ENCODE data around the gene CFAP74. TPM values are rescaled to one million over a fixed set of nuclear protein-coding genes. Genes with fewer than 3 reads are reported as not detected.

CFAP74 gene
- total RNA-seq, 1 donor from 2014 or later = not detected

DNA sequence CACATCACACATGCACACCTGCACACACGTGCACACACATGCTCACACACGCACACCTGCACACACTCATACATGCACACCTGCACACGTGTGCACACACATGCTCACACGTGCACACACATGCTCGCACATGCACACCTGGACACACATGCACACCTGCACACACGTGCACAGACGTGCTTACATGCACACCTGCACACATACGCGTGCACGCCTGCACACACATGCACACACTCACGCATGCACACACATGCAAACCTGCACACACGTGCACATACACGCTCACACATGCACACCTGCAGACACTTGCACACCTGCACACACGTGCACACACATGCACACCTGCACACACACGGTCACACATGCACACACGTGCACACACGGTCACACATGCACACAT, 32.6 kb downstream of the CFAP74 start:
- no peak for DNase-seq (ENCODE audit: extremely low read depth, low read depth, low spot score)

DNA sequence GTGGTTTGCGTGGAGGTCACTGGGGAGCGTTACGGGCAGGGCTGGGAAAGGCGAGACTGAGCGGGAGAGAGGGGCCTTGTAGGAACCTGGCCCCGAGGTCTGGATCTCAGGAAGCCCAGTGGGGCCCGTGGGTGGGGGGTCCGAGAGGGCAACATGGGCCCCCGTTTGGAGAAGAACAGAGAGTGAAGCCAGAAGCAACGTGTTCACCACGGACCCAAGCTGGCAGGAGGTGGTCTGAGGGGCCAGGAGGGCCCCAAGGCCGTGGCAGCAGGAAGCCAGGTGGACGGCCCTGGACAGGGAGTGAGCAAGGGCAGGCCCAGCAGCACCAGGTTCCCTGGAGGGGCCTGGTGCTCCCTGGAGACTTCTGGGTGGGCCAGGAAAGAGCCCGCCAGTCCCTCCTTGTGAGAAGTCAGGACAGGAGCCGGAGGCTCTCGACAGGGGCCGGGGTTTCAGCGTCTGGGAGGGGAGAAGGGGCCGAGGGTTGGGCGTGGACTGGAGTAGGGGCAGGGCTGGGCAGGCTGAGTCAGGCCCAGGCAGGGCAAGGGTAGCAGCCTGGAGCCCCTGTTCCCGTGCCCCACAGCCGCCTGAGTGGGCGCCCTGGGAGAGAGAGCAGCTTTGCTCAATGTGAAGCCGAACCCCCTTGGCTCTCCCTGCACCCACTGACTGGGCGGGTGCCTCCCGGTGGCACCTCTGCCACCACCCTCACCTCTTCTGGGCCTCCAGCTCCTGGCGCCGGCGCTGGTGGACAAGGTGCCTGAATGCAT, 33.5 kb downstream of the CFAP74 start:
- no peak for DNase-seq (ENCODE audit: extremely low read depth, low read depth, low spot score)

DNA sequence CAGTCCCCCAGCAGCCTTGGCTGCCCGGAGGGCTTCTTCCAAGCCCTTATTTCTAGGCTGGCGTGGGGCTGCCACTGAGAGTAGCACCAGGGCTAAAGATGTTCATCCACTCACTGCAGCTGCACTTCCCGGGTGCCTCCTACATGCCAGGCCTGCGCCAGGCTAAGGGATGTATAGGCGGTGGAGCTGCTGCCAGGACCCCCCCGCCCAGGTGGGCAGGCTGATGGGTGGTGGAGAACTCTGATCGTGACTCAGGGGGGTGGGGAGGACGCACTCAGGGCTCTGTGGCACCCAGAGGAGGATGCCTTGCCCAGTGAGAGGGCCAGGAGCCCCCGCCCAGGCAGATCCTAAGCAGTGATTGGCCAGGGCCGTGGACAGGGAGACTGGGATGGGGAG, 34.1 kb downstream of the CFAP74 start:
- DNase-seq (ENCODE audit: extremely low read depth, low read depth, low spot score) = no peak

DNA sequence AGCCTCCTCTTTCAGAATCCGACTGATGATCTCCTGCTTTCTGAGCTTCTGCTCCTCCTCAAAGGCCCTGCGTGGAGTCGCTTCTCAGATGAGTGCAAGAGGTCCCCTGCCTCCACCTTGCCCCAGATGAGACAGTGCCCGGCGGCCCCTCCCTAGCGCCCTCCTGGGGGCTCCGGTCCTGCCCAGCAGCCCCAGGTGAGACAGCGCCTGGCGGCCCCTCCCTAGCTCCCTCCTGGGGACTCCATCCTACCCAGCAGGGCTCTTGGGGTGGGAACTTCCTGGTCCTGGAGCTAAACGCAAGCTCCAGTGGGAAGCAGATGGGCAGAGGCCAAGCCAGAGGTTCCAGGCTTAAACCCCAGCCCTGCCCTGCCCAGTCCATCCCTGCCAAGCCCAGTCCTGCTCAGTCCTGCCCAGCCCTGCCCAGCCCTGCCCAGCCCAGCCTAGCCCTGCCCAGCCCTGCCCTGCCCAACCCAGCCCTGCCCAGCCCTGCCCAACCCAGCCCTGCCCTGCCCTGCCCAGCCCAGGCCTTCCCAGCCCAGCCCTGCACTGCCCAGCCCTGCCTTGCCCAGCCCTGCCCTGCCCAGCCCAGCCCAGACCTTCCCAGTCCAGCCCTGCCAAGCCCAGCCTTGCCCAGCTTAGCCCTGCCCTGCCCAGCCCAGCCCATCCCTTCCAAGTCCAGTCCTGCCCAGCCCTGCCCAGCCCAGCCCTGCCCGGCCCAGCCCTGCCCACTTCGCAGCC, 34.6 kb downstream of the CFAP74 start:
- no peak for DNase-seq (ENCODE audit: extremely low read depth, low read depth, low spot score)

DNA sequence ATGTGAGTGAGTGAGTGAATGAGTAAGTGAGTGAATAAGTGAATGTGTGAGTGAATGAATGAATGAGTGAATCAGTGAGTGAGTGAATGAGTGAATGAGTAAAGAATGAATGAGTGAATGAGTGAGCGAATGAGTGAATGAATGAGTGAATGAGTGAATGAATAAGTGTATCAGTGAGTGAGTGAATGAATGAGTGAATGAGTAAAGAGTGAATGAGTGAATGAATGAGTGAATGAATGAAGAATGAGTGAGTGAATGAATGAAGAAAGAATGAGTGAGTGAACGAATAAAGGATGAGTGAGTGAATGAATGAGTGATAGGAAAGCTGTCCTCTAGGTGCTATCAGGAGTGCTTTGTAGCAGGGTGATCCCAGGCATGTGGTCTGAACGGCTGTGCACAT, 35.7 kb downstream of the CFAP74 start:
- DNase-seq (ENCODE audit: extremely low read depth, low read depth, low spot score) = no peak

DNA sequence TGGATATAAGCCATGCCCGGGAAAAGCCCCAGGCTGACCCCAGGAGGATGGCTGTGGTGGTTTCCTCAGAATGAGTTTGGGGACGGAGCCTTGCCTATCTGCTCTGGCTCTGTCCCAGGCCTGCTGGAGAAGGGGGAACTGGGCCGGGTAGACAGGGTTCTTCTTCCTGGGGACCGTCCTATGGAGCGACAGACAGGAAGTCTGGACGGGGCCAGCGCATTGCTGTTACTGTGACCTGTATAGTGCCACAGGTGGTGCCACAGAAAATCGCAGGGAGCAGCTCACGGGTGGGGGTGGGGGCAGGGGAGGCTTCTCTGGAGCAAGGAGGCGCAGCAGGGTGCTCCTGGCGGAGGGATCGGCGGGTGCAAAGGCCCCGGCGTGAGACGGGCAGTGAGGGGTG, 36.4 kb downstream of the CFAP74 start:
- DNase-seq (ENCODE audit: extremely low read depth, low read depth, low spot score) = no peak

DNA sequence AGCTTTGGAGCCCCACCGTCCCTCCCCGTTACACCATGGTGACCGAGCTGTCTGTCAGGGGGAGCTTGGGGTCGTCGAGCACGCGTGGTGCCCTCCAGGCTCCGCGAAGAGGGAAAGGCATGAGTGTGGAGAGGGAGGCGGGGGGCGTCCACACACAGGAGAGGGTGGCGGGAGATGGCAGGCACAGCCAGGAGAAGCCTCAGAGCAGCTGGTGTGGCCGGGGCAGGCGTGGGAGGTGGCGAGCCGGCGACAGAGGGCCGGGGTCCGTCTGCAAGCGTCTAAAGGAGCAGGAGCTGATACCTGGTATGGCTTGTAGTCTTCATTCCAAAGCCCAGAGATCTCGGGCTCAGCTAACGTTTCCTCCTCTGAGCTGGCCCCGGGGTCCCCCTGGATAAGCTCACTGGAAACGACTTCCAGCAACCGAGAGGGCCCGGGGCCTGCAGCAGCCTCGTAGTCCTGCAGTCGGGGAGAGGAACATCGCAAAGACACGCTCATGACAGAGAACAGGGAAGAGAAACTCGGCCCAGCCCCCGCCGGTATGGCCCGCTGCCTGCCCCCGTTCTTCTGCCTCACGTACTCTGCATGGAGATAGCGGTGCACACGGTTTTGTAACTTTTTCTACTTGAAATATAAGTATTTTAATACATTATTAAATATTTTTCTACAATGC, 37.4 kb downstream of the CFAP74 start:
- no peak for DNase-seq (ENCODE audit: extremely low read depth, low read depth, low spot score)

DNA sequence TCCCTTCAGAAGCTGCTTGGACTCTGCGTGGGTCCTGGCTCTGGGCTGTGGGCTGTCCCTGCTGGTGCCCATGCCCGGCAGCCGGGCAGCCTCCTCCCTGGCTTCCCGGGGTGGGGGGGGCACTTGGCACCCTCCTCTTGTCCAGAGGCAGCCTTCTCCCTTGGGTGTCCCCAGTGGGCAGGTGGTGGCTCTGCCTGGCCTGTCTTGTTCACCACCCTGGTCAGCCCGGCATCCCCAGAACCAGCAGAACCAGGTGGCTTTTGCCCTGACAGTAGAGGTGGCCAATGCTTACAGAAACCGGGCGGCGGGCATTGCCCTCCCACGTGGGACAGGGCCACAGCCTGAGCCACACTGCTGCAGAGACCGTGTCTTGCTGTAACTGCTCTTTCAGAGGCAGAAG, 38.0 kb downstream of the CFAP74 start:
- DNase-seq (ENCODE audit: extremely low read depth, low read depth, low spot score) = no peak

DNA sequence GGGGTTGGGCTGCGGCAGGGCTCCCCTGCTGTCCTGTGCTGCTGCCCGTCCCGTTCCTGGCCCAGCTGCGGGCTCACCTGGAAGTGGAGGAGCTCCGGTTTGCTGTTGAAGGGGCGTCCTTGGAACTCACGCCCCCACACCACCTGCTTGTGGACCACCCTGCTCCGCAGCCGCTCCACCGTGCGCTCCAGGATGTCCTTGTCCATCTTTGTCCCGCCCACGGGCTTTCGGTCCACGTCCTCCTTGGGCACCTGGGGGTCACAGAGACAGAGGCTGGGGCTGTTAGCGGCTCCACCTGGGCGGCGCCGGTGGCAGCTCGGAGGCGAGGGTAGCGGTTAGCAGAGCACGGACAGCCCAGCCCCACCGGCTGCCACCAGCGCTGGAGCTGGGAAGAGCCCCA, 38.8 kb downstream of the CFAP74 start:
- DNase-seq (ENCODE audit: extremely low read depth, low read depth, low spot score) = no peak

DNA sequence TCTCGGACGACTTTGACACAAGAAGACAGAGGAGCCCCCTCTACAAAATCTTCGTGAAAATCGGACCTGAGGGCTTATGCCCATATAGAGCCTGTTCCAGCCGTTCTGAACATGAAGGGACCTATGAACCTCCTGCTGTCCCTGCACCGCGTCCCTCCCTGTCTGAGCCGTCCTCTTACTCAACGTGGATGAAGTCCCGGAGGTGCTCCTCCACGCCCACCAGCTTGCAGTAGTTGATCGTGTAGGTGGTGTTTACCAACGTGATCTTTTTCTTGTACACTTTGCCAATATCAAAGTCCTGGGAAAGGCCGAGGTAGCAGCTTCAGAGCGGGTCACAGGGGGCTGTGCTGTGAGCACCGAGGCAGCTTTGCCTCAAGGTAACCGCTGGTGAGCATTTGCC, 40.0 kb downstream of the CFAP74 start:
- DNase-seq (ENCODE audit: extremely low read depth, low read depth, low spot score) = no peak

DNA sequence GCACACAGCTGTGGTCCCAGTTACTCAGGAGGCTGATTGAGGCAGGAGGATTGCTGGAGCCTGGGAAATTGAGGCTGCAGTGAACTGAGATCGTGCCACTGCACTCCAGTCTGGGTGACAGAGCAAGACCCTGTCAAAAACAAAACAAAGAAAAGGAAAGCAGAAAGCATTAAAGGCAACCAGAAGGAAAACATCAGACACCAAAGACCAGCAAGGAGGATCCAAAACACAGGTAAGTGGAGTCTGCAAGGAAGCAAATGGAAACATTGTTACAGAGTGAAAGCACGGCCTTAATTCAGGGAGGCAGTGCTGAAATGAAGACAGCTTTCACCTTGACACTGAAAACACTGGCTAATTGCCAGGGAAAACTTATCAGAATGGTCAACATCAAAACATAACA, 40.8 kb downstream of the CFAP74 start:
- DNase-seq (ENCODE audit: extremely low read depth, low read depth, low spot score) = no peak

DNA sequence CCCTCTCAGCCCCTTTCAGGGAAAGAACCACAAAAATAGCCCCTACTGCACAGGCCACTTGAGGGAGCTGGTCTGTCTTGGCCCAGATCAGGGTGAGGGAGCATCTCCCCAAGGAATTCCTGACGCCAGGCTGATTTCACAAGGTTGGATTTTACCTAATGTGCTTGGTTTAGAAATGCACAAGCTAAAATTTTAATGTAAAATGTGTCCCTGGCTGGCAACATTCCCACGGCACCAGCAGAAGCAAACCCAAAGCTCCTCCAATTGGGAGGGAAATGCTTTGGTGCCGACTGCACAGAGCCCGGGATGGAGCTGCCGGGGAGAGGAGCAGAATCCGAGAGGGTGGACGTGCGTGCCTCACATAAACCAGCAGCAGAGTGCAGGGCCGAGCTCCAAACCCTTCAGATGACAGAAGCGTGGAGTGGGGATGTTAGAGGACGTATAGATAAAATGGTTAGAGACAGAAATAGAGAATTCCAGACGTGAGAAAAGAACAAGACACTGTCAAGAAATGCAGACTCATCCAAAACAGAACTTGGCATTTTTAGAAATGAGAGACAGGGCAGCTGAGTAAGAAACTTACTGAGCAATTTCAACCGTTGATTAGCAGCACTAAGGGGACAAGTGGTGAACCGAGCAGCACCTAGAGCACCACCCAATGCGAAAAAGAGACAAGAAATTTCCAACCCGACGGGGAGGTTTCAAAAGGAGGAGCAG, 42.9 kb downstream of the CFAP74 start:
- no peak for DNase-seq (ENCODE audit: extremely low read depth, low read depth, low spot score)

DNA sequence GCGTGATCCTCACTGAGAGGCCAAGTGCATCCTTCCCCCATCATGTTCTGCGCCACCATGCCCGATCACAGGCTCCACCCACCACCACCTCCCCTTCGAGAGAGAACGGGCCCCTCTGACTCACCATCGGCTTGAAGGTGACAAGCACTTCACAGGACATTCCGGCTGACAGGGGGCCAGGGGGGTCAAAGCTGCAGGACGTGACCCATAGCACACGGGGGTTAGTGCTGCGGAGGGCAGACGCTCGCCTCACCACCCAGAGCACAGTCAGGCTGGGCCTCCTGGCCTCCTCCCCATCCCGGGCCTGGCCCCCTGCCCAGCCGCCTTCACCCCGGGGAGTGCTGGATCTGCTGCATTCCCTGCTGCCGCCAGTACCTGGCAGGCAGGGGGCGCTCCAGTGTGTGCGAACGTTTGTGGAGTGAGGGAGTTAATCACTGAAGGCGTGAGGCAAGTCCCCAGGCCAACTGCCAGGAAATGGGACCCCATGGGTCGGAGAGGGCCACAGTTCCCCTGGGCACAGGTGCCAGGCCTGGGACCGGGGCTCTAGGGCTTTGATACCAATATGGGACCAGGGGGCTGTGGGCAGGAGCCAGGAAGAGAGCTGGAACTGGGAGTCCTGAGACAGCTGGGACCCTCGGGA, 43.6 kb downstream of the CFAP74 start:
- DNase-seq (ENCODE audit: extremely low read depth, low read depth, low spot score) = no peak

DNA sequence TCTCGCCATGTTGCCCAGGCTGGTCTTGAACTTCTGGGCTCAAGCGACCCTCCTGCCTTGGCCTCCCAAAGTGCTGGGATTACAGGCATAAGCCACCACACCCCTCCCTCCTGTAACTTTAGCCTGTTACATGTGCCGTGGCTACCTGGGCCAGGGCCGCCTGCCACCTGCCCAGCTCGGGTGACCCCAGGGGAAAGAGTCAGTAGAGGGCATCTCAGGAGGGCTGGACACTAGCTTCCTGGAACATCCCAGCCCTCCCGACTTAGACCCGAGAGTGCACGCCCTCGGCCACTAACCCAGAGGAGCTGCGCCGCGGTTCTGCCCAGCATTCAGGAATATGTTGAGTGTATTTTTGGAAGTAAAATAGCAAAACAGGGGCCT, 44.1 kb downstream of the CFAP74 start:
- no peak for DNase-seq (ENCODE audit: extremely low read depth, low read depth, low spot score)

DNA sequence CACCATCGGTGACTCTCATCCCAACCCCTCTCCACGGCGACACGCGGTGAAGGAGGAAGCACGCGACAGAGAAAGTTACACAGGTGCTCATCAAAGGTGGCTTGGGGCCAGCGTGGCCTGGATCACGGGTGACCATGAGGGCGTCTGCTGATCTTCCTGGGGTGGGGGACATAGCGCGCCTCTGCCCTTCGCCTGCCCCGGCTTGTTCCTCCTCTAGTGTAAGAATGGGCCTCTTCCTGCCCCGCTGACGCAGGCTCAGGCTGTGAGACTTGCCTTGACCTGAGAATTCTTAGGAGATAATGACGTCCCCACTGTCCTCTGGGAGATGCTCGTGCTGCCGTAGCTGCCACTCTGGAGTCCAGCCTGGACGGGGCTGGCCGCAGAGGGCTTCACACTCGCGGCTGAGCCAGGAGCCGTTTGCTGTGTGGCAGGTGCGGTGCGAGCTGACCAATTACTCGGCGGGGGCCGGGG, 45.5 kb downstream of the CFAP74 start:
- DNase-seq (ENCODE audit: extremely low read depth, low read depth, low spot score) = no peak

DNA sequence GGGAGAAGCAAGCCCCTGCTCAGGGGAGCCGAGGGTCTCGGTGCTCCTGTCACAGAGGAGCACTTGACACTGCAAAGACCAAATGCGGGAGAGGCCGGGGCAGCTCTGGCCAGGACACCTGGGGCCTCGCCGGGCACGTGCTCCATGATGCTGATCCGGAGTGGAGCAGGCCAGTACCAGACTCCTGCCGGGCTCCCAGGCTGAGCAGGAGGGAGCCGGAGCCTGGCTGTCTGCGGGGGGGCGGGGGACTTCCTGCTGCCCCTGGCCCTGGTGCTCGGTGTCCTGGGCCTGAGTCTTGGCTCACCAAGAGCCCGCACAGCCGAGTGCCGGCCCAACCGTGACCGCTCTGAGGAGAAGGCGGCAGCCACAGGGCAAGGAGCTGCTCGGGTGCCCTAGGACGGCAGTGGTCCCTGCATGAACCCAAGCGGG, 46.0 kb downstream of the CFAP74 start:
- DNase-seq (ENCODE audit: extremely low read depth, low read depth, low spot score) = no peak

DNA sequence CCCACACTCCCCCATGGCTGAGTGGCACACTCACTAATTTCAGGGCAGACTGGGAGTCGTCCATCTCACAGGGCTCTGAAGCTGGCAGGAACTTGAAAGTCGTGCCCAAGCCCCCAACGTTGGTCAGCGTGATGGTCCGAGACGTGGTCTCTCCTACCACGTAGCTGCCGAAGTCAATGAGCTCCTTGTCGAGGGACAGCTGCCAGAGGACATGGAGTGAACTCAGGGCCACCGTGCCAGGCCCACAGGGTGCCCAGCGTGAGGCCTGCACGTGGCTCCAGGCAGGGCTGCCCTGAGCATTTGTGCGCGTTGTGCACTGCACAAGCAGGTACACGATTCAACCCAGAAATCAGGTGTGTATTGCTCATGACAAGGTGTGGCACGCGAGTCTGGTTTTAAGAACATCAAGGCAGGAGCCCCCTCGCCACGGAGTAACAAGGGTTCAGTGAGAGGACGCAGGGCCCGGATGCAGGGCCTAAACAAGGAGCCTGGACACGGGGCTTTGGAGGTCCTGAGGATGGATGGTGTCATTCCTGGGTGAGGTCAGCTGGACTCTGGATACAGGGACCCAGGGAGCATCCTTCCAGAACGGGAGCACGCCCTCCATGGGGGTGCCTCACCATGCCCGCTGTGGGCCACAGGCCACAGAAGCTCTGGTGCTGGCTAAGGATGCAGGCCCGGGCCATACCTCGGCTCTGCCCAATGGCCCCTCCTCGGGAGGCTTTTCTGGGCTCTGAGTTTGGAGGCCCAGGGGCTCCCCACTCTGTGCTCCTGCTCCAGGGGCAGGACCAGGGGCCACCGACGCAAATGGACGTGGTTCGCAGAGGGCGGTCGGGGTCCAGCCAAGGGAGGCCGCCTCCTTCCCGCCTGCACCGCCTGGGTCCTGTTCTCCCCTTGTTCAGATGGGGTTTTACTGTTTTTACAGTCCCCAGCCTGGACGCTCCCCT, 46.7 kb downstream of the CFAP74 start:
- DNase-seq (ENCODE audit: extremely low read depth, low read depth, low spot score) = no peak

DNA sequence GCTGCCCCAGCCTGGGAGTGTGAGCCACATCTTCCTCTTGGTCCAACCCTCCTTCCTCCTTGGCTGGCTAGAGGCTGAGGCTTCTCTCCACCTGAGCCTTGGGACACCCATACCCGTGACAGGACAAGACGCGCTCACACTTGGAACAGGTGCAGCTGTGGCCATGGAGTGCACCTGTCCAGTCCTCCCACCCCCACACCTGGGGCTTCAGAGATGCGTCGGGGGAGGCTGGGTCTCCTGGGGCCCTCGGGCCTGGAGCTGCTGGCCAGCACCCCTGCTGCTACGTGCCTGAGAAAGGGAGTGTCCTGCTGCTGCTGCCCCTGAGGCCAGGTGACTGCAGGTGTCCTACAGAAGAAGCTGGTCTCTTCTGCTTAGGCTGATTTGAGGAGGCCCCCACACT, 47.5 kb downstream of the CFAP74 start:
- no peak for DNase-seq (ENCODE audit: extremely low read depth, low read depth, low spot score)

DNA sequence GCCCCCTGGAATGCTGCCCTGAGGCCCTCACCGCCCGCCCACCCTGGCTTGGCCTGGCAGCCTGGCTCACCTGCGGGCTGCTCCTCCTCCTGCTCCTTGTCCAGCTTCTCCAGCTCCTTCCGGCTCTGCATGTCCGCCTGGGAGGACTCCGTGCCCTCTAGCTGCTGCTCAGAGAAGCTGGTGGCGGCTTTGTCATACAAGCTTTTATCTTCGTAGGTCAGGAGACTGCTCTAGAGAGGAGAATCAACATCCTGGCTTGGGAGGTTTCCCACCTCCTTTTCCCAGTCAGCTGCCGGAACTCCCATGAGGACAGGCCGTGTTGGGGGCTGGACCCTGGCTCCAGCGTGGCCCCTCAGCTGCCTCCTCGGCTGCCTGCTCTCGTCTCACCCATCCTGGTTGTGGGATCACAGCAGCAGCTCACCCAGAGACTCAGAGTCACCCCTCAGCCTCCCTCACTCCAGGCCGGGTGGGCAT, 47.9 kb downstream of the CFAP74 start:
- no peak for DNase-seq (ENCODE audit: extremely low read depth, low read depth, low spot score)

Data from glomerular endothelial cell (primary cell).